ENCODE measurements around the gene TSSC4.
A peak's percentile ranks its signal among the peaks of the same experiment; 100 is the strongest.
"Not testable (repeated sequence)": the region's sequence is repeated elsewhere in the genome, so short reads cannot be mapped to it uniquely, and the experiment has no call there.

TSSC4 gene

GRCh38 chr11:2400069-2400761, at the start of gene TSSC4:
Gene TSSC4, plus strand, starts transcription at chr11:2400750. Its CDS starts 1,884 bp downstream, at chr11:2402634.
- DNase-seq = peak; percentile 100

DNA sequence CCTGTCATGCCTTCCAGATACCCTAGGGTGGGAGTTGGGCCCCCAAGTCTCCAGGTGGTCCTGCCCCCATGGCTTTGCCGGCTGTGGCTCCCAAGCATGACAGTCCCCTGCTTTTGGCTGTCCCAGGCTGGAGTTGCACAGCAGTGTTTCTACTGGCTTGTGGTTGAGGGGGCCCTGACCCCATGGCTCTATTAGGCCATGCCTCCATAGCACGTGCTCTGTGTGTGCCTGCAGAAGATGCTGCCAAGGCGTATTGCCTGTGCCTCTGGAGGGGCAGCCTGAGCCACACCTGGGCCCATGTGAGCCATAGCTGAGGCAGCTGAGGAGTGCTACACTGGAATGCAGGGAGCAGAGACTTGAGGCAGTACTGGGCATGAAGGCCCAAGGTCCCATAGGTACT, 48.8 kb upstream of the TSSC4 start:
- no peak for DNase-seq

DNA sequence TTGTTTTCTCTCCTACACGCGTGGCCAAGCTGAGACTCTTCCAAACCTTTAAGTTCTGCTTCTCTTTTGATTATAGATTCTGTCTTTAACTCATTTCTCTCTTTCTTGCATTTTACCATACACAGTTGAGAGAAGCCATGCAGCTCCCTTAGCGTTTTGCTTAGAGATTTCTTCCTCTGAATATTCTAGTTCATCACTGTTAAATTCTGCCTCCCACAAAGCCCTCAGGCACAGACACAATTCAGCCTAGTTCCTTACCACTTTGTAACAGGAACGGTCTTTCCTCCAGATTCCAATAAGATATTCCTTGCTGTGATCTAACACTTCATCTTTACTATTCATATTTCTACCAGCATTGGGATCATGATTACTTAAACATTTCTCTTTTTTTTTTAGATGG, 48.1 kb upstream of the TSSC4 start:
- DNase-seq = no peak

DNA sequence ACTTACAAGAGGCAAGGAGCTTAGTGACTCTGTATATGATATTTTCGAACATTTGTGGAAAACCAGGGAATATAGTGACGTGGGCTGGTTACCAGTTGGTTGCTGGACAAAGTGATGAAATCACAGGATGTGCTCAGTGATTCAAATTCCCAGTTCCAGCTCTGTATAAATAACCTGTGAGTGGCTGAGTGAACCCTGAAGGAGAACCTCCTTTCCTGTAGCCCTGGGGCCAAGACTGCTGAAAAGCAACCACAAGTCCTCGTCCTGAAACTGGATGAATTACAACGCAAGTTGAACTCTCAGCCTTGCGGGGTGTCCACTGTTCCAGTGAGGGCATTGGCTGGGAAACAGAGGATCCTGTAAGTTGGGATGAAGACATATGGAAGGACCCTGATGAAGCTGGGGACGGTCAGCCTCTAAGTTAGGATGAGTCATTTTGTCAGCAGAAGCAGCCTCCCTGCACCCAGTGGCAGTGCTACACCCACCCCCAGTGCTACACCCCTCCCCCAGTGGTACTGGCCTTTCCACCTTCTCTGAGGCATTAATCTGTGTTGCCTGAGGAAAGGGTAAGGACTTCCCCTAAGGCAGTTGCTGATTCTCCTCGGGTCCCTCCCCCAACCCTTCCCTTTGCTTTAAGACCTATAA, 45.4 kb upstream of the TSSC4 start:
- DNase-seq = no peak

GRCh38 chr11:2357246-2357645, 43.3 kb upstream of the TSSC4 start:
- DNase-seq = no peak

DNA sequence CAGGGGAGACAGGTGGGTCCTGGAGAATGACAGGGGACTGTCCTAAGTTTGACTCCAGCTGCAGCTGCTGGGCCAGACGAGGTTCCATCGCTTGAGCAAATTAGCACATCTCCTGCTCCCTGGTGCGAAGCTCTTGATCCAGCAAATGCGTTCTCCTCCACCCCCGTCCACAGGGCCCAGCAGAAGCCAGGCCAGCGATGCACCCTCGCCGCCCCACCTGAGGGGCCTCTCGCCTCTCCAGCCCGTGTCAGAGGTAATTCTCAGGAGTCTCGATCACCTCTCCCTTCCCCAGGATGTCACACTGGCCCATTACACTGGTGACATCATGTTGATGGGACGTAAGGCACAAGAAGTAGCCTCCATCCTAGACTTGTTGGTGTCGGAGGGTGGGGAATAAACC, 42.9 kb upstream of the TSSC4 start:
- not testable (repeated sequence) for DNase-seq

- DNase-seq = no peak
Measured at GRCh38 chr11:2358754-2359442, 41.7 kb upstream of the TSSC4 start.

- no peak for DNase-seq
Measured at GRCh38 chr11:2359557-2359956, 41.0 kb upstream of the TSSC4 start.

- DNase-seq = no peak
Measured at GRCh38 chr11:2360081-2360642, 40.4 kb upstream of the TSSC4 start.

GRCh38 chr11:2361565-2361964, 39.0 kb upstream of the TSSC4 start:
- no peak for DNase-seq

DNA sequence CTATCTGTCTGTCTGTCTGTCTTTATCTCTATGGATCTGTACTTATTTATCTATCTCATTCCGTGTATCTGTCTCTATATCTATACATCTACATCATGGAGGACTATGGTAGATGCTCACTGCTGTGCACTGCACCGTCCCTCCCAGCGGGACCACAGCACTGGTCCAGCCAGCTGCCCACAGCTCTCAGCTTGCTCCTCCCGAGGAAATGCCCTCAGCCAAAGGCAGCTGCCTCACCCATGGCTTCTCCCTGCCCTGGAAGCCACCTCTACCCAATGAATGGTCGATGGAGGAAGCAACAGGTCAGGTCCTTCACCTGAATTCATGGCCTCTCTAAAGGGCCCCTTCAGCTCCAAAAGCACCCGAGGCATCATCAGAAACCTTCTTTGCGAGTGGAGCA, 38.1 kb upstream of the TSSC4 start:
- DNase-seq = no peak

DNA sequence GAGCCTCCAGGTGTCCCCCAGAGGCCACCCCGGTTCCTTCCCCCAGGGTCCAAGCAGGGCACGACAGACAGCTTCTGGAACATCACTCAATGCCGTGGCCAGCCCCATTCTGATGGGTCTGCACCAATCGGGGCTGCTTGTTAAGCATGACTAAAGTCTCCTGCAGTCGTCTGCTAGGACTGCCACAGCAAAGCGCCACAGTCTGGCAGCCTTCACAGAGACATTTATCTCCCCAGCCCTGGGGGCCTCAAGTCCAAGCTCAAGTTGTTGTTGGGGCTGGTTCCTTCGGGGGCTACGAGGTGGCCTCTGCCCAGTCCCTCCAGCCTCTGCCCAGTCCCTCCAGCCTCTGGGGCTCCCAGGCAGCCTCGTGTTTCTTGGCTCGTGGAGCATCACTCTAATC, 37.4 kb upstream of the TSSC4 start:
- no peak for DNase-seq

DNA sequence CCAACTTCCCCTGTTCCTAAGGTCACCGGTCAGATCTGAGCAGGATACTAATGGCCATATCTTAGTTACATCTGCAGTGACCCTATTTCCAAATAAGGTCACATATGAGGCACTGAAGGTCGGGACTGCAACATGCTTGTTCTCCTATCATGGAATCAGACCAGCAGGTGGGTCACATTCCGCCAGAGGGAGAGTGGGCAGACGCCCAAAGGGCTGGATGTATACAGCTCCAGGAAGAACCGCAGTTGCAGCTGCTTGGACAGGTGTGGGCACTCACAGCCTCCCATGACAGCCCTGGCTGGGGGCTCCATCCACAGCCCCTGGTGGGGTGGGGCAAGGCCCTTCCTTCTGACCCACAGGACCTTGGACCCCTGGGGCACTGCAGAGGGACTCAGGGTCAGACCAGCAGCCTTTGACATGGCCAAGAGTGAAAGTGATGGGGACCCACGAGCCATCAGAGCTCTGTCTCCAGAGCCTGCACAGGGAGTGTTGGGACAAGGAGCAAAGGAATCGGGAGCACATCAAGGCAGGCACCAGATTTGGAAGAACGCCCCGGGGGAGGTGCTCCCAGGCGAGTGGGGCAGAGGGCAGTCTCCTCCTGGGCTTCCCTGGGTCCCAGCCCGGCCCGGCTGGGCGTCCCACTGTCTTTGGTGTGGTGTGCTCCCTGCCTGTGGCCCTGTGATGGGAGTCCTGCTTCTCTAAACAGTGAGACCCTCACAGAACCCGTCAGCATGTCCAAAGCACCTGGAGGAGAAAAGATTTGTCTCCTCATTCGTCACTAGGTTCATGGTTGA, 36.8 kb upstream of the TSSC4 start:
- no peak for DNase-seq

DNA sequence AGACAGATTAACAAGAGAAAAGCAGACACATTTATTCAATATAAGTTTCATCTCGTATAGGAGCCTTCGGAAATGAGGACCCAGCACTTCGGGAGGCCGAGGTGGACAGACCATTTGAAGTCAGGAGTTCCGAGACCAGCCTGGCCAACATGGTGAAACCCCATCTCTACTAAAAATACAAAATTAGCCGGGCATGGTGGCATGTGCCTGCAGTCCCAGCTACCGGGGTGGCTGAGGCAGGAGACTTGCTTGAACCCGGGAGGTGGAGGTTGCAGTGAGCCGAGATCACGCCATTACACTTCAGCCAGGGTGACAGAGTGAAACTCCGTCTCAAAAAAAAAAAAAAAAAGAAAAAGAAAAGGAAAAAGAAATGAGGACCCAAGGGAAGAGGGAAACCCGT, 36.2 kb upstream of the TSSC4 start:
- DNase-seq = not testable (repeated sequence)

GRCh38 chr11:2365571-2366210, 34.9 kb upstream of the TSSC4 start:
- DNase-seq = no peak

DNA sequence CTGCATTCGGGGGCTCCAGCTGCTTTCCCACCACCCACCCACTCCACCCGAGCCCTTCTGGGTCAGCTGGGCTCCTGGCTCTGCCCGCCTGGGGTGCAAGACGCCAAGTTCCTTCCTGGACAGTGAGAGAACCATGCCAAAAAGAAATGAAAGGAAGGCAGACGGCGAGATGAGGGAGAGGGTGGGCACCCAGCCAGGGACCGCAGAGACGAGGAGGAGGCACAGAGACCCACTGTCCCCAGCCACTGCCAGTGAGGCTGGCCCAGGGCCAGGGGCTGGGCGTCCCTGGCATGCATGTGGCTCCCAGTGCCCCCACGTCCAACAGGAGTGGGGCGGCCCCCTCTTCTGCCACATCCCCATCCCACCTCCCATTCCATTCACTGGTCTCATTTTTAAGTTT, 34.3 kb upstream of the TSSC4 start:
- DNase-seq = no peak

DNA sequence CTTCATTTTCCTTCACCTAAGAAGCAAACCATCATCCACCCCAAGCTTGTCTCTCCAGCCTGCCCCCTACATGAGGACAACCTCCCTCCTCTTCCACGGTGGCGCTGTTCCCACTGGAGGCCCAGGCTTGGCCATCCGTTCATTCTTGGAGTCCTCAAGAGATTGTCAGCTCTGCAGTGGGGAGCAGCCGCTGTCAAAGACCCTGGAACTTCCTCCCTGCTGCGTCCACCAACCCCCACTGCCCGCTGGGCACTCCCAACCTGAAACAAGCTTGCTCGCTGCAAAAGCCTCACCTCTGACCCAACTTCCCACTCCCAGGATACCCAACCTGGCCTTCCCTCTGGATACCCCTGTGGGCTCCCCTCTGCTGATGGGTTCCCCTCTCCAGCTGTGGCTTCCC, 33.8 kb upstream of the TSSC4 start:
- DNase-seq = no peak

- no peak for DNase-seq
Measured at GRCh38 chr11:2367266-2368160, 33.0 kb upstream of the TSSC4 start.

- DNase-seq = no peak
Measured at GRCh38 chr11:2368178-2368850, 32.2 kb upstream of the TSSC4 start.

- no peak for DNase-seq
Measured at GRCh38 chr11:2368851-2369180, 31.7 kb upstream of the TSSC4 start.

DNA sequence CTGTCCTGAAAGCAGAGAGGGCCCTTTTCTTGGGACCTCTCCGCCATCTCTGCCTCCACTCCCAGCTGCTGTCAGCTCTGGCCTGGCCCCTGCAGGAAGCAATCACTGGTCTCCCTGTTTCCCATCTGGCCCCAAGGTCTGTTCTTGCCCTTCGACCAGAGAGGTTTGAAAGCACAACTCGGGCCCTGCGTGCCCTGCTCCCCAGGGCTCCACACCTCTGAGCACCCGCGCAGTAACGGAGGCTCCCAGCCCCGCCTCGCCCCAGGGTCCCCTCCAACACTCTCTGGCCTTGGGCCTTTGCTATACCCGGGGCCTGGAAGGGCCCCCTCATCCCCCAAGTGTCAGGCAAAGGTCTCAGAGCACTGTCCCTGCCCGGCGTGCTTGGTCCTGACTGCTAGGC, 31.2 kb upstream of the TSSC4 start:
- no peak for DNase-seq

Data from NCI-H146 (cell line).